PC-3 (cell line): Measurements from ENCODE around the gene SH3GL2. TPM values are rescaled to one million over a fixed set of nuclear protein-coding genes. Genes with fewer than 3 reads are reported as not detected.

Experiments
- ATAC-seq: fragments of 200-7000 bp; cut with Tn5 transposase; 2 replicates; pipeline ENCODE4 v1.9.1; 2020; ENCODE audit warnings: mild to moderate bottlenecking, moderate library complexity
- BruUV-seq: library from RNA; stranded (reverse); fragments of 400-500 nt; replicated peaks from 2 replicates; lab custom pipeline; 2021; lab: Mats Ljungman, UMichigan
- CTCF ChIA-PET: fragments of 300-600 bp; sonication (Branson Sonifier 250); formaldehyde crosslinking; loops from one replicate; lab custom pipeline; 2022; ENCODE audit warnings: antibody characterized with exemption; lab: Charles Lee
- POLR2A ChIA-PET: fragments of 300-600 bp; sonication (Branson Sonifier 250); formaldehyde crosslinking; loops from one replicate; lab custom pipeline; 2022; ENCODE audit warnings: antibody characterized with exemption; ENCODE audit not compliant: unreplicated experiment; lab: Charles Lee
- DNase-seq: peaks from one replicate; pipeline ENCODE4 v3.0.0-alpha.2; 2015
- H2AFZ ChIP-seq: fragments of 300-600 bp; sonication (generic); 2 replicates; pipeline ENCODE4 v1.6.0; 2016; ENCODE audit warnings: antibody characterized with exemption, low read length
- H3F3A ChIP-seq: fragments of 300-600 bp; sonication (generic); one replicate; pipeline ENCODE4 v1.6.0; 2017; ENCODE audit warnings: antibody characterized with exemption, low read length, control low read depth, mild to moderate bottlenecking; ENCODE audit not compliant: unreplicated experiment
- H3K27ac ChIP-seq: fragments of 300-600 bp; sonication (generic); 2 replicates; pipeline ENCODE4 v1.5.1; 2016; ENCODE audit warnings: mild to moderate bottlenecking, low read length
- H3K27me3 ChIP-seq: fragments of 300-600 bp; sonication (generic); 2 replicates; pipeline ENCODE4 v1.6.1; 2016; ENCODE audit warnings: low read length, mixed read lengths
- H3K36me3 ChIP-seq: fragments of 300-600 bp; sonication (generic); 2 replicates; pipeline ENCODE4 v1.6.1; 2016; ENCODE audit warnings: low read depth, mixed run types, low read length, mixed read lengths
- H3K4me1 ChIP-seq: fragments of 300-600 bp; sonication (generic); 2 replicates; pipeline ENCODE4 v1.5.1; 2016; ENCODE audit warnings: low read length; ENCODE audit not compliant: insufficient read depth
- H3K4me2 ChIP-seq: fragments of 300-600 bp; sonication (generic); 2 replicates; pipeline ENCODE4 v1.6.0; 2016; ENCODE audit warnings: low read length
- H3K4me3 ChIP-seq: fragments of 300-600 bp; sonication (generic); 2 replicates; pipeline ENCODE4 v1.5.1; 2016; ENCODE audit warnings: mild to moderate bottlenecking, low read length, mixed read lengths
- H3K79me2 ChIP-seq: fragments of 300-600 bp; sonication (generic); 2 replicates; pipeline ENCODE4 v1.6.1; 2017; ENCODE audit warnings: low read length, mixed read lengths
- H3K9ac ChIP-seq: fragments of 300-600 bp; sonication (generic); 2 replicates; pipeline ENCODE4 v1.6.0; 2016; ENCODE audit warnings: mild to moderate bottlenecking, low read length
- H3K9me2 ChIP-seq: fragments of 300-600 bp; sonication (generic); replicated peaks from 2 replicates; pipeline ENCODE4 v1.6.1; 2016; ENCODE audit warnings: mixed run types, low read length, mixed read lengths
- H3K9me3 ChIP-seq: fragments of 300-600 bp; sonication (generic); 2 replicates; pipeline ENCODE4 v1.6.1; 2016; ENCODE audit warnings: low read length, mixed read lengths
- H4K20me1 ChIP-seq: fragments of 300-600 bp; sonication (generic); 2 replicates; pipeline ENCODE4 v1.6.1; 2016; ENCODE audit warnings: low read length, mixed read lengths
- CTCF ChIP-seq: fragments of 300-600 bp; sonication (generic); conservative IDR thresholded peaks from 2 replicates; pipeline ENCODE4 v1.5.1; 2017; ENCODE audit warnings: antibody characterized with exemption, low read depth, mild to moderate bottlenecking, low read length
- EZH2 ChIP-seq: fragments of 300-600 bp; sonication (generic); IDR thresholded peaks from one replicate; pipeline ENCODE4 v1.6.1; 2017; ENCODE audit warnings: antibody characterized with exemption, mild to moderate bottlenecking, low read length; ENCODE audit not compliant: unreplicated experiment
- EZH2phosphoT487 ChIP-seq: fragments of 300-600 bp; sonication (generic); IDR thresholded peaks from 2 replicates; pipeline ENCODE4 v1.6.1; 2018; ENCODE audit warnings: mild to moderate bottlenecking, antibody characterized with exemption, low read length, borderline replicate concordance
- intact Hi-C: fragments of 100-400 bp; cut with micrococcal nuclease; formaldehyde crosslinking; loops from 2 replicates; pipeline ENCODE4 v1.9.0; 2023
- total RNA-seq: library from RNA; depleted of rRNA; stranded (reverse); fragments of >200 nt; gene quantifications from 2 replicates; pipeline ENCODE4 v1.2.3, GENCODE V29; 2014

The SH3GL2 gene
- total RNA-seq, 1 experiment from 2014 or later, result 2.9 TPM

- Histone ChIP-seq H3K79me2 (no peaks in the 10 kb centered on the region), H3K9me2 (no peaks in the 10 kb centered on the region)
Measured at GRCh38 chr9:17589771-17590170, 10.9 kb downstream of the SH3GL2 start.

GRCh38 chr9:17594961-17595360, 16.1 kb downstream of the SH3GL2 start:
- ChIA-PET CTCF (no interaction called here), POLR2A (no interaction called here)
- Histone ChIP-seq H4K20me1 (no peaks in the 10 kb centered on the region), H3K4me3 (no peak overlapping the region), H3K9me3 (no peaks in the 10 kb centered on the region), H3K4me2 (no peak overlapping the region), H3K9ac (no peak overlapping the region), H3K79me2 (no peaks in the 10 kb centered on the region), H2AFZ (no peak overlapping the region), H3K27ac (no peak overlapping the region), H3F3A (no peaks in the 10 kb centered on the region), H3K9me2 (no peaks in the 10 kb centered on the region), H3K36me3 (no peaks in the 10 kb centered on the region), H3K4me1 (no peaks in the 10 kb centered on the region), H3K27me3 (no peaks in the 10 kb centered on the region)
- no TSS peak for BruUV-seq
- DNase-seq (no peak), ATAC-seq (no peak)
- TF ChIP-seq EZH2 (no peak), EZH2phosphoT487 (no peak), CTCF (no peak)
- intact Hi-C loops, result no loop called here

More at GRCh38 chr9:17589771-17590170, 10.9 kb downstream of the SH3GL2 start:
- no peak overlapping the region for H3K4me2 ChIP-seq
- no peaks in the 10 kb centered on the region for H3K36me3 ChIP-seq
- ATAC-seq (no peak), DNase-seq (no peak)
- no peak for TF ChIP-seq EZH2
- TF ChIP-seq CTCF, result no peak
- TF ChIP-seq EZH2phosphoT487, result no peak
- BruUV-seq, result no TSS peak
- ChIA-PET POLR2A (no interaction called here), CTCF (no interaction called here)
- no peaks in the 10 kb centered on the region for H3K4me1 ChIP-seq
- no peaks in the 10 kb centered on the region for H3K27me3 ChIP-seq
- no peaks in the 10 kb centered on the region for H3F3A ChIP-seq
- H3K9me3 ChIP-seq, result no peaks in the 10 kb centered on the region
- H3K4me3 ChIP-seq, result no peak overlapping the region
- H4K20me1 ChIP-seq, result no peaks in the 10 kb centered on the region
- H3K9ac ChIP-seq, result no peak overlapping the region
- no peak overlapping the region for H3K27ac ChIP-seq
- no peak overlapping the region for H2AFZ ChIP-seq
- intact Hi-C loops, result no loop called here

- ChIA-PET CTCF (no interaction called here), POLR2A (no interaction called here)
- TF ChIP-seq CTCF (no peak), EZH2 (no peak), EZH2phosphoT487 (no peak)
- H3K9me3 ChIP-seq, result no peaks in the 10 kb centered on the region
- no peak overlapping the region for H3K4me3 ChIP-seq
- H3K4me2 ChIP-seq, result no peak overlapping the region
- H3K9ac ChIP-seq, result no peak overlapping the region
- intact Hi-C loops, result no loop called here
- H4K20me1 ChIP-seq, result no peaks in the 10 kb centered on the region
- no peaks in the 10 kb centered on the region for H3K9me2 ChIP-seq
- no peaks in the 10 kb centered on the region for H3F3A ChIP-seq
- H3K27me3 ChIP-seq, result no peaks in the 10 kb centered on the region
- no peak overlapping the region for H3K27ac ChIP-seq
- no TSS peak for BruUV-seq
- ATAC-seq (no peak), DNase-seq (no peak)
- no peaks in the 10 kb centered on the region for H3K36me3 ChIP-seq
- H2AFZ ChIP-seq, result no peak overlapping the region
- H3K4me1 ChIP-seq, result peaks cover 11% of the 10 kb centered on the region; the same call in 1 of the 2 replicates
- H3K79me2 ChIP-seq, result no peaks in the 10 kb centered on the region
Measured at GRCh38 chr9:17597977-17598376, 19.1 kb downstream of the SH3GL2 start.
